HEK293T (cell line): Measurements from ENCODE around the gene ITPK1.

Experiments used
- CTBP1 ChIP-seq: fragments of 450-650 bp; IDR thresholded peaks from 2 replicates; pipeline ENCODE4 v1.6.1; 2016; ENCODE audit warnings: borderline replicate concordance
- ELF4 ChIP-seq: fragments of 450-650 bp; IDR thresholded peaks from 2 replicates; pipeline ENCODE4 v1.6.1; 2017; ENCODE audit warnings: antibody characterized with exemption
- FOXA1 ChIP-seq: fragments of 450-650 bp; IDR thresholded peaks from 2 replicates; pipeline ENCODE4 v1.6.1; 2016; ENCODE audit warnings: mild to moderate bottlenecking
- FOXK2 ChIP-seq: fragments of 450-650 bp; IDR thresholded peaks from 2 replicates; pipeline ENCODE4 v1.6.1; 2016; ENCODE audit warnings: mild to moderate bottlenecking
- FOXM1 ChIP-seq: fragments of 450-650 bp; IDR thresholded peaks from 2 replicates; pipeline ENCODE4 v1.6.1; 2017; ENCODE audit warnings: mild to moderate bottlenecking, borderline replicate concordance
- HDGF ChIP-seq: fragments of 450-650 bp; IDR thresholded peaks from 2 replicates; pipeline ENCODE4 v1.6.1; 2017; ENCODE audit warnings: antibody characterized with exemption, borderline replicate concordance
- NFRKB ChIP-seq: fragments of 450-650 bp; IDR thresholded peaks from 2 replicates; pipeline ENCODE4 v1.6.1; 2016; ENCODE audit warnings: mild to moderate bottlenecking, moderate library complexity
- SP1 ChIP-seq: fragments of 450-650 bp; IDR thresholded peaks from 2 replicates; pipeline ENCODE4 v1.6.1; 2017
- TARDBP ChIP-seq: fragments of 450-650 bp; IDR thresholded peaks from 2 replicates; pipeline ENCODE4 v1.6.1; 2016

GRCh38 chr14:92941531-92941930, 174.2 kb downstream of the ITPK1 start:
- TF ChIP-seq SP1 (no peak), FOXK2 (no peak), HDGF (no peak), ELF4 (no peak), CTBP1 (no peak), TARDBP (no peak), NFRKB (no peak), FOXA1 (no peak), FOXM1 (no peak)
